ENCODE measurements around the gene PLPP4.

- no peak for TF ChIP-seq ZNF501 (tag by site-specific recombination; IDR thresholded peaks at IDR 0.05)
- TF ChIP-seq ZSCAN4 (tag by site-specific recombination; IDR thresholded peaks at IDR 0.05) = no peak
- no peak for TF ChIP-seq CTCF (tag by site-specific recombination; IDR thresholded peaks at IDR 0.05)
- no peak for TF ChIP-seq ELK4 (IDR thresholded peaks at IDR 0.05; ENCODE audit: borderline replicate concordance, low read depth, low read length)
- no peak for TF ChIP-seq PBX3 (CRISPR knock-in tag; IDR thresholded peaks at IDR 0.05)
- TF ChIP-seq ZNF335 (tag by site-specific recombination; conservative IDR thresholded peaks at IDR 0.05) = no peak
- TF ChIP-seq ZFP37 (tag by site-specific recombination; IDR thresholded peaks at IDR 0.05) = no peak
- no peak for TF ChIP-seq ZBTB49 (tag by site-specific recombination; IDR thresholded peaks at IDR 0.05; ENCODE audit: low read depth)
- TF ChIP-seq FEZF1 (tag by site-specific recombination; IDR thresholded peaks at IDR 0.05) = no peak
- no peak for TF ChIP-seq ZNF362 (tag by site-specific recombination; IDR thresholded peaks at IDR 0.05)
- TF ChIP-seq ZNF704 (tag by site-specific recombination; IDR thresholded peaks at IDR 0.05) = no peak
Measured at GRCh38 chr10:120458432-120458831, 1.4 kb downstream of the PLPP4 start.

All from HEK293 (cell line).